ENCODE data around the gene SMCO1.
"Not testable (repeated sequence)": the region's sequence is repeated elsewhere in the genome, so short reads cannot be mapped to it uniquely, and the experiment has no call there.

The SMCO1 gene

GRCh38 chr3:196537319-196537984, 22.3 kb upstream of the SMCO1 start:
- TF ChIP-seq CTCF (conservative IDR thresholded peaks at IDR 0.05) = peak; percentile 86
- no peak overlapping the region for H3K27ac ChIP-seq

- TF ChIP-seq CTCF (conservative IDR thresholded peaks at IDR 0.05) = no peak
- H3K27ac ChIP-seq = no peak overlapping the region
Observed at GRCh38 chr3:196533260-196533681, 18.1 kb upstream of the SMCO1 start.

- no peak for TF ChIP-seq CTCF (conservative IDR thresholded peaks at IDR 0.05)
- no peak overlapping the region for H3K27ac ChIP-seq
Observed at GRCh38 chr3:196531418-196531817, 16.3 kb upstream of the SMCO1 start.

- H3K27ac ChIP-seq = peak overlapping the region; percentile 64
- TF ChIP-seq CTCF (conservative IDR thresholded peaks at IDR 0.05) = peak; percentile 97
Observed at GRCh38 chr3:196528639-196529233, 13.6 kb upstream of the SMCO1 start.

DNA sequence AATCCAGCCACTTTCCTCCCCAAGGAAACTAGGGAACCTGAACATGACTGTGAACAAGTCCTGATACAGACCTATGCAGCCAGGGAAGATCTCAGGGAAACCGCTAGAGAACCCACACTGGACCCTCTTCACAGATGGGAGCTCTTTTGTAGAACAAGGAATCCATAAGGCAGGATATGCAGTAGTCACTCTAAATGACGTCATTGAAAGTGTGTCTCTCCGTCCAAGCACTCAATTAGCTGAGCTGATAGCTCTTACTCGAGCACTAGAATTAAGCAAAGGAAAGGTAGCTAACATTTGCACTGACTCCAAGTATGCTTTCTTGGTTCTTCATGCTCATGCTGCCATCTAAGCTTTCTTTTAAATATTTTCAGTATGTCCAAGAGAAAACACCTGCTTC, 10.0 kb upstream of the SMCO1 start:
- no peak overlapping the region for H3K27ac ChIP-seq
- no peak for TF ChIP-seq CTCF (conservative IDR thresholded peaks at IDR 0.05)

- no peak overlapping the region for H3K27ac ChIP-seq
- no peak for TF ChIP-seq CTCF (conservative IDR thresholded peaks at IDR 0.05)
Observed at GRCh38 chr3:196524527-196524926, 9.4 kb upstream of the SMCO1 start.

GRCh38 chr3:196523841-196524240, 8.7 kb upstream of the SMCO1 start:
- TF ChIP-seq CTCF (conservative IDR thresholded peaks at IDR 0.05) = no peak
- H3K27ac ChIP-seq = no peak overlapping the region

DNA sequence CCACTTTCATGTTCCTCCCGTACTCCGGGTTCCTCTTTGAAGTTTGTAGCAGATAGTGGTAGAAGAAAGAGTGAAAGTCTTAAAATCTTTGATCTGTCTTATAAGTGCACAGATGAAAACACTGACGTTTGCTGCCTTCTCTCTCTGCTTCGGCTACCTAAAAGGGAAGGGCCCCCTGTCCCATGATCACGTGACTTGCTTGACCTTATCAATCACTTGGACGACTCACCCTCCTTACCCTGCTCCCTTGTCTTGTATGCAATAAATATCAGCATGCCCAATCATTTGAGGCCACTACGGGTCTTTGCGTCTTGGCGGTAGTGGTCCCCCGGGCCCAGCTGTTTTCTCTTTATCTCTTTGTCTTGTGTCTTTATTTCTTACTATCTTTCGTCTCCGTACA, 6.1 kb upstream of the SMCO1 start:
- H3K27ac ChIP-seq = not testable (repeated sequence)

Data from VCaP (cell line).